ENCODE results near the gene ZCCHC4. TPM values are rescaled to one million over a fixed set of nuclear protein-coding genes. Genes with fewer than 3 reads are reported as not detected.
A peak's percentile ranks its signal among the peaks of the same experiment; 100 is the strongest.

ZCCHC4 gene
- total RNA-seq, 1 donor from 2014 or later, result 10.2 TPM

DNA sequence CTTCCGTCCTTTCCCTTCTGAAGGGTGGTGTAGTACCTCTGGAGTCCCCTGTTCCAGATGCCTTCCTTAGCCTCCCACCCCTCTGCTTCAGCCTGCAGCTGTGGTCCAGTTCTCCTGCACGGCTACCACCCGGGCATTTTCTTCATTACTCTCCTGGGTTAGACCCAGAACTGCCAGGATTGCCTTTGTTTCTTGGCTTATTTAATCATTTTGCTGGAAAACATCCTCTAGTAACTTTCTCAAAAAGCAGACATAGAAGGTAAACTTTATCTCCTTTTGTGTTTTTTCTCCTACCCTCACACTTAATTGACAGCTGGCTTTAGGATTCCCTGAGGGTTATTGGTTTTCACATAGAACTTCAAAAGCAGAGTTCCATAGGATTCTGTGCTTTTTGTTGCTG lies 84.7 kb downstream of the ZCCHC4 start:
- Mint-ChIP-seq H3K27ac (ENCODE audit: unreplicated experiment) (no peak overlapping the region), H3K9me3 (ENCODE audit: unreplicated experiment) (peaks cover 9% of the 10 kb centered on the region), H3K36me3 (ENCODE audit: low read depth, unreplicated experiment) (peaks cover 42% of the 10 kb centered on the region), H3K4me1 (ENCODE audit: low read depth, unreplicated experiment) (peaks cover 5% of the 10 kb centered on the region), H3K27me3 (ENCODE audit: low read depth, unreplicated experiment) (no peaks in the 10 kb centered on the region), H3K4me3 (ENCODE audit: unreplicated experiment) (no peak overlapping the region)
- Histone ChIP-seq H3K79me2 (ENCODE audit: insufficient read depth, low read length) (no peaks in the 10 kb centered on the region), H3K4me2 (ENCODE audit: low read length) (no peak overlapping the region), H3K36me3 (ENCODE audit: insufficient read depth, low read length) (peaks cover 26% of the 10 kb centered on the region), H3K4me3 (ENCODE audit: insufficient read depth, low read depth, low read length) (no peak overlapping the region), H3K27me3 (ENCODE audit: insufficient read depth, low read length) (no peaks in the 10 kb centered on the region), H4K20me1 (ENCODE audit: insufficient read depth, low read length) (no peaks in the 10 kb centered on the region), H3K9me3 (ENCODE audit: insufficient read depth, low read depth, low read length) (no peaks in the 10 kb centered on the region), H3K9ac (ENCODE audit: low read length) (no peak overlapping the region), H3K27ac (ENCODE audit: low read depth, low read length) (no peak overlapping the region), H3K4me1 (ENCODE audit: insufficient read depth, low read length) (peaks cover 13% of the 10 kb centered on the region), H2AFZ (ENCODE audit: low read depth, low read length) (no peak overlapping the region)
- TF ChIP-seq EZH2 (IDR thresholded peaks at IDR 0.05; ENCODE audit: insufficient read depth, low read length), result no peak
- no peak for FAIRE-seq
- no peak for DNase-seq (ENCODE audit: low read depth)

DNA sequence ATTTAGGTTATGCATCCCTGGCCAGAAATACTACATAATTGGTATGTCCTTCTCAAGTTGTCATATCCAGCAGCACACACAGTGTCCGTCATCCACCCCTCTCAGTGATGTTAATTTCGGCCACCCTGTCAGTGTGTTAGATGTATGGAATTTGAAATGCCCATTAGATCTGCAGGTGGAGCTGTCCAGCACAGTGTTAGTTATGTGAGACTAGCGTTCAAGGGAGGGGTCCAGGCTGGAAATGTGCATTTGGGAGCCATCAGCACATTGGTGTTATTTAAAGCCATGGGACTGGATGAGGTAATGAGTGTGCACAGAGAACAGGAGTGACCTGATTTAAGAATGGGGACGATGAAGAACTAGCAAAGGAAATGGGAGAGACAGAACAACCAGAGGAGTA lies 86.9 kb downstream of the ZCCHC4 start:
- Histone ChIP-seq H3K4me2 (ENCODE audit: low read length) (no peak overlapping the region), H3K27ac (ENCODE audit: low read depth, low read length) (no peak overlapping the region), H3K9me3 (ENCODE audit: insufficient read depth, low read depth, low read length) (no peaks in the 10 kb centered on the region), H2AFZ (ENCODE audit: low read depth, low read length) (no peak overlapping the region), H3K27me3 (ENCODE audit: insufficient read depth, low read length) (no peaks in the 10 kb centered on the region), H3K4me1 (ENCODE audit: insufficient read depth, low read length) (peaks cover 13% of the 10 kb centered on the region), H3K9ac (ENCODE audit: low read length) (no peak overlapping the region), H3K4me3 (ENCODE audit: insufficient read depth, low read depth, low read length) (no peak overlapping the region), H4K20me1 (ENCODE audit: insufficient read depth, low read length) (no peaks in the 10 kb centered on the region), H3K79me2 (ENCODE audit: insufficient read depth, low read length) (no peaks in the 10 kb centered on the region), H3K36me3 (ENCODE audit: insufficient read depth, low read length) (peaks cover 21% of the 10 kb centered on the region)
- no peak for TF ChIP-seq EZH2 (IDR thresholded peaks at IDR 0.05; ENCODE audit: insufficient read depth, low read length)
- TF ChIP-seq, protein P1, sequence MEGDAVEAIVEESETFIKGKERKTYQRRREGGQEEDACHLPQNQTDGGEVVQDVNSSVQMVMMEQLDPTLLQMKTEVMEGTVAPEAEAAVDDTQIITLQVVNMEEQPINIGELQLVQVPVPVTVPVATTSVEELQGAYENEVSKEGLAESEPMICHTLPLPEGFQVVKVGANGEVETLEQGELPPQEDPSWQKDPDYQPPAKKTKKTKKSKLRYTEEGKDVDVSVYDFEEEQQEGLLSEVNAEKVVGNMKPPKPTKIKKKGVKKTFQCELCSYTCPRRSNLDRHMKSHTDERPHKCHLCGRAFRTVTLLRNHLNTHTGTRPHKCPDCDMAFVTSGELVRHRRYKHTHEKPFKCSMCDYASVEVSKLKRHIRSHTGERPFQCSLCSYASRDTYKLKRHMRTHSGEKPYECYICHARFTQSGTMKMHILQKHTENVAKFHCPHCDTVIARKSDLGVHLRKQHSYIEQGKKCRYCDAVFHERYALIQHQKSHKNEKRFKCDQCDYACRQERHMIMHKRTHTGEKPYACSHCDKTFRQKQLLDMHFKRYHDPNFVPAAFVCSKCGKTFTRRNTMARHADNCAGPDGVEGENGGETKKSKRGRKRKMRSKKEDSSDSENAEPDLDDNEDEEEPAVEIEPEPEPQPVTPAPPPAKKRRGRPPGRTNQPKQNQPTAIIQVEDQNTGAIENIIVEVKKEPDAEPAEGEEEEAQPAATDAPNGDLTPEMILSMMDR (IDR thresholded peaks at IDR 0.05; ENCODE audit: insufficient read depth, low read depth, low read length), result no peak
- no peak for DNase-seq (ENCODE audit: low read depth)
- H3K27me3 Mint-ChIP-seq (ENCODE audit: low read depth, unreplicated experiment), result no peaks in the 10 kb centered on the region
- no peak for FAIRE-seq
- no peak overlapping the region for H3K4me3 Mint-ChIP-seq (ENCODE audit: unreplicated experiment)
- peaks cover 5% of the 10 kb centered on the region for H3K4me1 Mint-ChIP-seq (ENCODE audit: low read depth, unreplicated experiment)
- H3K9me3 Mint-ChIP-seq (ENCODE audit: unreplicated experiment), result peaks cover 9% of the 10 kb centered on the region
- H3K27ac Mint-ChIP-seq (ENCODE audit: unreplicated experiment), result no peak overlapping the region
- H3K36me3 Mint-ChIP-seq (ENCODE audit: low read depth, unreplicated experiment), result peaks cover 38% of the 10 kb centered on the region

DNA sequence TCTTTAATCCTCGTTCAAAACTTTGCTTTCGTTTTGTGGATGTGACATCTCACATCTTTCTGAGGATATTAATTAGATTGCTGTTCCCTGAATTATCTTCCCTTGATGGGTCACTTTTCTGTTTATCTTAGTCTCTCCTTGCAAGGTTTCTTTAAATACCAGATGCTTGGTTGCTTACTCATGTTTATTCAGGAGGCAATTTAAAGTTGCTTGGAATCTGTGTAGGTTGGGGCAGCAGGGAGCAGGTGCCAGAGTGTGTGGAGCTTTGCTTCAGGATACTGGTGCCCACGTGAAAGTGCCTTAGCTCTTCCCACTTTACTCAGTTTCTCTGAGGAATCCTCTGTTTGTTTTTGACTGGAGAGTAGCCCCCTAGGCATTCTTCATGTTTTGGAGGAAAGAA lies 88.5 kb downstream of the ZCCHC4 start:
- H3K36me3 Mint-ChIP-seq (ENCODE audit: low read depth, unreplicated experiment), result peaks cover 27% of the 10 kb centered on the region
- H3K4me1 ChIP-seq (ENCODE audit: insufficient read depth, low read length), result peaks cover 13% of the 10 kb centered on the region
- H3K4me3 Mint-ChIP-seq (ENCODE audit: unreplicated experiment), result no peak overlapping the region
- peak overlapping the region; percentile 34 for H3K4me2 ChIP-seq (ENCODE audit: low read length)
- H3K9me3 Mint-ChIP-seq (ENCODE audit: unreplicated experiment), result peaks cover 9% of the 10 kb centered on the region
- FAIRE-seq (peak; percentile 39), DNase-seq (ENCODE audit: low read depth) (peak; percentile 60)
- H3K9me3 ChIP-seq (ENCODE audit: insufficient read depth, low read depth, low read length), result no peaks in the 10 kb centered on the region
- H3K27ac ChIP-seq (ENCODE audit: low read depth, low read length), result no peak overlapping the region
- TF ChIP-seq EZH2 (IDR thresholded peaks at IDR 0.05; ENCODE audit: insufficient read depth, low read length), result no peak
- TF ChIP-seq, protein P1 (IDR thresholded peaks at IDR 0.05; ENCODE audit: insufficient read depth, low read depth, low read length), result no peak
- H3K27me3 Mint-ChIP-seq (ENCODE audit: low read depth, unreplicated experiment), result no peaks in the 10 kb centered on the region
- no peaks in the 10 kb centered on the region for H3K27me3 ChIP-seq (ENCODE audit: insufficient read depth, low read length)
- H3K27ac Mint-ChIP-seq (ENCODE audit: unreplicated experiment), result no peak overlapping the region
- H3K4me3 ChIP-seq (ENCODE audit: insufficient read depth, low read depth, low read length), result no peak overlapping the region
- H3K9ac ChIP-seq (ENCODE audit: low read length), result no peak overlapping the region
- no peaks in the 10 kb centered on the region for H3K79me2 ChIP-seq (ENCODE audit: insufficient read depth, low read length)
- H3K4me1 Mint-ChIP-seq (ENCODE audit: low read depth, unreplicated experiment), result peaks cover 5% of the 10 kb centered on the region
- H2AFZ ChIP-seq (ENCODE audit: low read depth, low read length), result no peak overlapping the region
- H4K20me1 ChIP-seq (ENCODE audit: insufficient read depth, low read length), result no peaks in the 10 kb centered on the region
- peaks cover 17% of the 10 kb centered on the region for H3K36me3 ChIP-seq (ENCODE audit: insufficient read depth, low read length)

Data from astrocyte (in vitro differentiated cells and primary cell).